Mesenteric fat pad (tissue), 1 donor: ENCODE measurements around the gene USP4. TPM values are rescaled to one million over a fixed set of nuclear protein-coding genes. Genes with fewer than 3 reads are reported as not detected.
"Not testable (repeated sequence)": the region's sequence is repeated elsewhere in the genome, so short reads cannot be mapped to it uniquely, and the experiment has no call there.

Experiments used
- DNase-seq: peaks from one replicate; pipeline ENCODE4 v3.0.0-alpha.2; 2020; ENCODE audit warnings: low spot score
- long read RNA-seq: library from polyadenylated mRNA; unstranded; transcript quantifications from one replicate; pipeline ENCODE4 v2.0.0, GENCODE V29; 2020
- total RNA-seq: library from RNA; stranded (reverse); fragmentation: NEBNext Ultra II Directional; extraction: Animal tissue kit (Norgen Biotek cat#: 25700); gene quantifications from one replicate; pipeline ENCODE4 v1.2.1, GENCODE V29; 2021
- donor health status: DM: yes; HTN: yes; CAD: no.

The USP4 gene, protein sequence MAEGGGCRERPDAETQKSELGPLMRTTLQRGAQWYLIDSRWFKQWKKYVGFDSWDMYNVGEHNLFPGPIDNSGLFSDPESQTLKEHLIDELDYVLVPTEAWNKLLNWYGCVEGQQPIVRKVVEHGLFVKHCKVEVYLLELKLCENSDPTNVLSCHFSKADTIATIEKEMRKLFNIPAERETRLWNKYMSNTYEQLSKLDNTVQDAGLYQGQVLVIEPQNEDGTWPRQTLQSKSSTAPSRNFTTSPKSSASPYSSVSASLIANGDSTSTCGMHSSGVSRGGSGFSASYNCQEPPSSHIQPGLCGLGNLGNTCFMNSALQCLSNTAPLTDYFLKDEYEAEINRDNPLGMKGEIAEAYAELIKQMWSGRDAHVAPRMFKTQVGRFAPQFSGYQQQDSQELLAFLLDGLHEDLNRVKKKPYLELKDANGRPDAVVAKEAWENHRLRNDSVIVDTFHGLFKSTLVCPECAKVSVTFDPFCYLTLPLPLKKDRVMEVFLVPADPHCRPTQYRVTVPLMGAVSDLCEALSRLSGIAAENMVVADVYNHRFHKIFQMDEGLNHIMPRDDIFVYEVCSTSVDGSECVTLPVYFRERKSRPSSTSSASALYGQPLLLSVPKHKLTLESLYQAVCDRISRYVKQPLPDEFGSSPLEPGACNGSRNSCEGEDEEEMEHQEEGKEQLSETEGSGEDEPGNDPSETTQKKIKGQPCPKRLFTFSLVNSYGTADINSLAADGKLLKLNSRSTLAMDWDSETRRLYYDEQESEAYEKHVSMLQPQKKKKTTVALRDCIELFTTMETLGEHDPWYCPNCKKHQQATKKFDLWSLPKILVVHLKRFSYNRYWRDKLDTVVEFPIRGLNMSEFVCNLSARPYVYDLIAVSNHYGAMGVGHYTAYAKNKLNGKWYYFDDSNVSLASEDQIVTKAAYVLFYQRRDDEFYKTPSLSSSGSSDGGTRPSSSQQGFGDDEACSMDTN
- total RNA-seq, result 65.5 TPM
- long read RNA-seq, transcript USP4-203 (7 exons, 1,454 nt), result minor isoform, 7 of 209 reads
- long read RNA-seq, transcript USP4-201 (22 exons, 3,126 nt), result major isoform, 45 of 209 reads
- long read RNA-seq, transcript USP4-202 (21 exons, 3,222 nt), result minor isoform, 31 of 209 reads
- long read RNA-seq, partial matches to known transcripts, result 68 of 209 reads
- long read RNA-seq, other reads (novel, unspliced or antisense), result 55 of 209 reads

DNA sequence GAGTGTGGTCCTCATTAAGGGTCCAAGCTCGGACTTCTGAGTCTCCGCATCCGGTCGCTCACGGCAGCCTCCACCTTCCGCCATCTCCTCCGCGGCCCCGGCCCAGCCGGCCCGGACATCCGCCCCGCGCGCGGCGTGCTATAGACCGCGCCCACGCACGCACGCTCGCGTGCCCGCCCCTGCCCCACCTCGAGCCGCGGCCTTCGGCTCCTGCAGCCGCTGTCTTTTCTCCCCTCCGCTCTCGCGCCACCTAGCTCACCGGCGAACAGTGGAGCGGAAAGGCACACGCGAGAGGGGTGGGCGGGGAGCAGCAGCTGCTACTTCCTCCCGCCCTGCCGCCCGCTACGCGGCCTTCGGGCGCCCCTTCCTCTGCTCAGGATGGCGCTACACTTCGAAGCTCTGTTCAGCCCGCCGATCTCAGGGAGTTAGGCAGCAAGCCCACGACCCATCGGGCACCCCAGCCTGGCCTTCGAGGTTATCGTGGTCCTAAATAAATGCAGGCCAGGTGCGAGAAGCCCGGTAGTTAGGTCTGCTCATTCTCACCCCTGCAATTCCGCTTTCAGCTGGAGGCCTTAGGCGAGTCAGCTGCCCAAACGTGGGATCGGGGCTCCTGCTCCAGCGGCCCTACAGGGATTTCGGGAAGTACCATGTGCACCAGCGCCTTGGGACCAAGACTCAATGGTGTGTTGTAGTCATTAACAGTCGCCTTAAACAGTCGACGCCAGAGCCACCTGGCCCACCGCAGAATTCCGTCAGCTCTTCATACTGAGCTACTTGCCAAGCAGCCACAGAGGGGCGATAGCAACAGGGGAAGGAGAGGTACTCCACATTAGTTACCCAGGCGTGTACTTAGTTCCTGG, at the start of gene USP4:
Gene USP4, minus strand, starts transcription at position 113 of the 860 bp plus-strand sequence. Its CDS starts 29 bp downstream, at position 84.
- peak; percentile 97 for DNase-seq

DNA sequence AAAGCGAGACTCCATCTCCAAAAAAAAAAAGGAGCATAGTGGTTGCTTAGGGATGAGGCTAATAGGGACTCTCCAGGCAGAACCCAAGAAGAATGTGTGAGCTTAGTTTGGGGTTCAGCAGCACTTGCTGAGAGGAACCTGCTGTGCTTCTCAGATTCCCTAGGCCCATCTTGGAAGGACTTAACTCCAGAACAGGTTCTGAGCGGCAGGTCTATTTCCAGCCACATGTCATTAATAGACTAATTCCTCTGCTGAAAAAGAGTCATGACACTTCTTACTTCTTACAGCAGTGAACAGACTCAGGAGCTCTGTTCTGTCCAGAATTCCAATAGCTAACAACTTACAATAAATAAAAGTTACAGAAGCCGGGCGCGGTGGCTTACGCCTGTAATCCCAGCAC, 49.4 kb upstream of the USP4 start:
- no peak for DNase-seq

DNA sequence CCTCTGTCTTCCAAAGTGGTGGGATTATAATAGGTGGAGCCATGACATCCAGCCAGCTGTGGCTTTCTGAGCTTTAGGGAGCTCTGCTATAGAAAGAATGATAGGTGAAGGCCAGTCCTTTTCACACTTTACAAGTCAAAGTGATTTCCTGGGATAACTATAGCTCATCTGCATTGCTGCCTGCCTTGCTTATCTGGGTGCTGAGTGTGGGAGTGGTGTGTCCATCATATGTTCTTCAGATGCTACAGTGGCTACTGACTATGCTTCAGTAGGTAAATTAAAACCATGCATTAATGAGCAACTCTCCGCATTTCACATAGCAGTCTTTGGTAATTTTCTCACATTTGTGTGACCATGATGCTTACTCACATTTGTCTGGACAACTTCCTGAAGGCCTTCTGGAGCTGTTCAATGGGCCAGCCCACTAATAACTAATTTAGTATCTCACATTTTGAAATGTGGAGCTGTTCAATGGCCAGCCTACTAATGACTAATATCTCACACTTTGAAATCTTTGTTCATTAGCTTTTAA, 48.5 kb upstream of the USP4 start:
- DNase-seq, result no peak

DNA sequence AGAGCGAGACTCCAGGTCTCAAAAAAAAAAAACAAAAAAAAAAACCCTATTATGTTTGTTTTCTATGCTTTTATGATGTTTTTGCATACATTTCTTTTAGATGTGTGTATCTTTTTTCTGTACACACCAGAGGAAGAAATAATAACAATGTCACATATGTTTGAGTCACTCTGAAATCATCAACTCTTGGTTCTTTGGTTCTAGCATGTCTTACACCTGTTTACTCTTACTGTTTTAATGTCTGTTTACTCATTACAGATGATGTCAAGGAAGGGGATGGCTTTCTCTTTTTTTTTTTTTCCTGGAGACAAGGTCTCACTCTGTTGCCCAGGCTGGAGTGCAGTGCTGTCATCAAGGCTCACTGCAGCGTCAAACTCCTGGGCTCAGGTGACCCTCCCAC, 47.9 kb upstream of the USP4 start:
- DNase-seq, result no peak

DNA sequence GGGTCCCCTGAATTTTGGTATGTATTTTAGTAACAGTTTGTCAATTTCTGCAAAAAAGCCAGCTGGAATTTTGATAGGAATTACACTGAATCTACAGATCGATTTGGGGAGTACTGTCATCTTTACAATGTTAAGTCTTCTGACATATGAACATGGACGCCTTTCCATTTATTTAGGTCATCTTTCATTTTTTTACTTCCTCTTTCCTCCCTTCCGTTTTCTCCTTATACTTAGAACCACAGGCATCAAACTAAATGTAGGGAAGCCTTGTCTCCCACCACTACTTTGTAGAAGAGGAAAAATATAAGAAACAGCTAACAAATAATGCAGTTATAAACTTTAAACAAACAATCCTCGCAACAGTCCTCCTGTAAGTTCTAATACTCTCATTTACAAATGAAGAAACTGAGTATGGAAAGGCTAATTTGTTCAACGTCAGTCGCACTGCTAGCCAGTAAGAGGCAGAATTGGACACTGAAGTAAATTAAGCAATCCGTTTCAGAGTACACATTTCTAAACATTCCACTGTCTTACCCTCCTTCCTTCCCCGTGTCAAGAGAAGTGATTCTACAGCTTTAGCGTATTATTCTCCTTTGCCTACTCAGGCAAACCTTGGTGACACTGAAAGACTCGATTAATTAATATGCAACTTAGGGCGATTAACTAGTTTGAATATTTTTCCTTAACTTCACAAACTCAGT, 46.4 kb upstream of the USP4 start:
- DNase-seq, result no peak

DNA sequence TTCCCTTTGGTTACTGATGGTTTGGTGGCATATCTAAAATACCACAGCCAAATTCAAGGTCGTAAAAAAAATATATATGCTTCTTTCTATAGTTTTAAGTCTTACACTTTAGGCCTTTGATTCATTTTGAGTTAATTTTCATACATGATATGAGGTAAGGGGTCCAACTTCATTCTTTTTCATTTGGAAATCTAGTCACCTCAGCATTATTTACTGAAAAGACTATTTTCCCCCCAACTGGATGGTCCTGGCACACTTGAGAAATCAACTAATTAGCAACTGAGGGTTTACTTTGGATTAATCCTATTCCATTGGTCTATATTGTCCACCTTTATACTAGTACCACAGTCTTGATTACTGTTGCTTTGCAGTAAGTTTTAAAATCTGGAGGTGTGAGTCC, 45.8 kb upstream of the USP4 start:
- no peak for DNase-seq

DNA sequence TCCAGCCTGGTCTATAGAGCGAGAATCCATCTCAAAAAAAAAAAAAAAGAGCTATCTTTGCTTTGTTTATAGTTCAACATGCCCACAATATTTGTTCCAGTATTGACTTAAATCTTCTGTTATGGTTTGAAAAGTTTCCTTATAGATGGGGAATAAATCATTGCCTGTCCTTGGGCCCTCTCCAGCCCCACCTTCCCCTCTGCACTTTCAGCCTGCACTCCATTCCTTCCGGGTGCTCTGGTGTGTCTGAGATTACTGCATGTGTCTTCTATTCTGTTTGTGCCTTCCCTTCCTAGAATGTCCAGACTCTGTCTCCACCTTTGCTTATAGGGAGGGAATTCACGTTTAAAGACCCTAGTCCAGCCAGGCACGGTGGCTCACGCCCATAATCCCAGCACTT, 43.5 kb upstream of the USP4 start:
- no peak for DNase-seq

DNA sequence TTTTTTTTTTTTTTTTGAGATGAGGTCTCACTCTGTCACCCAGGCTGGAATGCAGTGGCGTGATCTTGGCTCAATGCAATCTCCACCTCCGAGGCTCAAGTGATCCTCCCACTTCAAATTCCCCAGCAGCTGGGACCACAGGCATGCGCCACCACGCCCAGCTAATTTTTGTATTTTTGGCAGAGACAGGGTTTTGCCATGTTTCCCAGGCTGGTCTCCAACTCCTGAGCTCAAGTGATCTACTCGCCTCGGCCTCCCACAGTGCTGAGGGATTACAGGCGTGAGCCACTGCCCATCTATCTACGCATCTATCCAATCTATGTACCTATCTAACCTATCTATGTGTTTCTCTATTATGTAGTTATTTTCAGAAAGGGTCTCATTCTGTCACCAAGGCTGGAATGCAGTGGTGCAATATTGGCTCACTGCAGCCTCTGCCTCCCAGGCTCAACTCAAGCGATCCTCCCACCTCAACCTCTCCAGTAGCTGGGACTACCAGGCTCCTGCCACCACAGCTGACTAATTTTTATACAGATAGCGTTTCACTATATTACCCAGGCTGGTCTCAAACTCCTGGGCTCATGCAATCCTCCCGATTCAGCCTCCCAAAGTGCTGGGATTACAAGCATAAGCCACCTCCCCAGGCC, 38.5 kb upstream of the USP4 start:
- no peak for DNase-seq

DNA sequence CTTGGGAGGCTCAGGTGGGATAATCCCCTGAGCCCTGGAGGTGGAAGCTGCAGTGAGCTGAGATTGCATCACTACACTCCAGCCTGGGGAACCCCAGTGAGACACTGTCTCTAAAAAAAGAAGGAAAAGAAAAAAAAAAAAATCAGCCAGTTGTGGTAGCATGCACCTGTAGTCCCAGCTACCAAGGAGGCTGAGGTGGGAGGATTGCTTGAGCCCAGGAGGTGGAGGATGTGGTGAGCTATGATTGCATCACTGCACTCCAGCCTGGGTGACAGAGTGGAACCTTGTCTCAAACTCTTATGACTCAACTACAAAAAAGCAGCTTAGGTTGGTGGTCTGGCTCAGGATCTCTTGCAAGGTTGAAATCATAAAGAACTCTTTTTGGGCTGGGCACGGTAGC, 37.6 kb upstream of the USP4 start:
- no peak for DNase-seq

DNA sequence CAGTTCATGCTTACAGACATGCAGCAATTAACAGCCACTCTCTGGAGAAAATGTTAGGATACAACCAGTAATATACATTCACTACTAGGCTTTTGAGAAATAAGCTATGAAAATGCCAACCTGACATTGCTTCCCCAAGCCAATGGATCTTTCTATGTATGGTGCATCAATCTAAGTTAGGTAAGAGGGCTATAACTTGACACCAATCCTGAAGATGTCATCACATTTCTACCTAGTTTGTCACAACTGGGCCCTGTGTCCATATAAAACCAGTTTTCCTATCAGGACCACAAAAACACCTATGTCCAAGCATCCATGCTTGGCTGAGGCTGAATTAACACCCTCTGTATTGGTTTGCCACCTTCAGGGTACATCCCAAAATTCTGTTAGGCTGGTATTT, 32.1 kb upstream of the USP4 start:
- no peak for DNase-seq

DNA sequence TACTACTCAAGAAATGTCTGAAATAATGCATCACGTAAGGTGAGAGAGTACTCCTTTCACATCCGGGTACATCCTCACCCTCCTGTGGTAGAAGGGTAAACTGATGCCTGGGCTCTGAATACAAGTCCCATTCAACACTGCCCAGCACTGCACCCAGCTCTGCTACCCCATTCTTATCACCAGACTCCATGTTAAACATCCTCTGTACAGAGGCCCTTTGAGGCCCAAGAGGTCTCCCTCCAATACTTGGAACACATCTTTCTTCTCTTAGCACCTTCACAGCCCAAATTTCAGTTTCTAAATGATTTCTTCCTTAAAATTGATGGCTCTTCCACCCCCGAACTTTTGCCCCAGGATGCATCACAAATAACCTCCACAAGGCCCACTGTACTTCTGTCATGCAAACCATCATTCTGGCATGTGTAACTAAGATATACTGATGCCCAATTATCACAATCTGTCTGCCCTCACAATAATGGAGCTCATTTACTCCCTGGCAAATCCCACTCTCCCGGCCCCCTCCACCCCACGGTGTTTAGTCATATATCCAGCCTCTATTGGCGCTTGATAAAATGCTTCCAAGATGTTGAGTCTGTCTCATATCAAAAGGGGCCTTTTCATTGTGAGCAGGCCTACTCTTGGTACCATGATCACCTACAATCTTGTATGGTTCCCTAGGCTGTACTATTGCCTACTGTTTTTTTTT, 30.9 kb upstream of the USP4 start:
- no peak for DNase-seq

DNA sequence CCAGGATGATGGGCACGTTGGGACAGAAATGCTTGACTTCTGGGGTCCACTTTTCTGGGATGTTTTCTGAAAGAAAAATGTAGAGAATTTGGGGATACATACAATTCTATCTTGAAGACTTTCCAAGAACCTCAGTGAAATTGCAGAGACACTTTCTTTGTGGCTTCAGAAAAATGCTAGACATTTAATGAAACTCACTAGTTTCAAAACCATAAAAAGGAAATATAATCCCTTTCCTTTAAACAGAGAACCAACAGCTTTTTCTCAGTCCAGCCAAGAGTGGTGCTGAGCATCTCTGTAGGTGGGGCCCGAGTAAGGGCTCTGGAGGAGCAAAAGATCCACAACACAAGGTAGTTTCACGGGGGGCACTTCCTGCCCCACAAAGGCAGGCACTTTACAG, 22.7 kb upstream of the USP4 start:
- DNase-seq, result no peak

DNA sequence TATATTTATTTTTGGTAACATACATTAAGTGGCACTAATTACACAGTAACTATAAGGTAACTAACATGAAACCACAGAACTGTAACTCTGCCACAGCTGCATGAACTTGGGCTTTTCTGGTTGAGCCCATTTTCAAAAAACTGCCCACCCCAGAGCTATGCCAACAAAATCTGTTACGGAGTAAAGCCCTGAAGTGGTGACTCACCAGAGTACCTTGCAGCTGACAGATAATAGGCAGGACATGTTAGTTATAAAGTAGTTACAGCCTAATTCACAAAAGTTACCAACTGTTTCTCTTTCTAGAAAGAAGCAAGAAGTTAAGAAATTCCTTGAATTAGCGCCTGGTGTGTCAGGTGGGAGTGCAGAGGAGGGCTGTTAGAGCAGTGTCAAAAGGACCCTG, 19.8 kb upstream of the USP4 start:
- no peak for DNase-seq

DNA sequence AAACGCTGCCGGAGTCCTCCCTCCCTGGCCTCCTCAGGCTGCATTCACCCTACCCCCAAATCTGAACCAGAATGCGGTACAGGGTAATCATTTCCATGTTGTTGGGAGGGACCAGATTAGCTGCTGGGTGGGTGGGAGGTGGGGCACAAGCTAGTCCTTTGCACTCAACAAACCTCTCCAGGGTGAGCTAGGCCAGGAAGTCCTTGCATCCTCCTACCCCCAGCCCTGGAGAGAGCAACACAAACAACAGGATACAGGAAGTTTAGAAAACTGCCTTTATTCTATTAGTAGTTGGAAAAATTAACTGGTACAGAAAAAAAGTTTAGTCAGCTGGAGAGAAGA, 19.0 kb upstream of the USP4 start:
- DNase-seq, result no peak

DNA sequence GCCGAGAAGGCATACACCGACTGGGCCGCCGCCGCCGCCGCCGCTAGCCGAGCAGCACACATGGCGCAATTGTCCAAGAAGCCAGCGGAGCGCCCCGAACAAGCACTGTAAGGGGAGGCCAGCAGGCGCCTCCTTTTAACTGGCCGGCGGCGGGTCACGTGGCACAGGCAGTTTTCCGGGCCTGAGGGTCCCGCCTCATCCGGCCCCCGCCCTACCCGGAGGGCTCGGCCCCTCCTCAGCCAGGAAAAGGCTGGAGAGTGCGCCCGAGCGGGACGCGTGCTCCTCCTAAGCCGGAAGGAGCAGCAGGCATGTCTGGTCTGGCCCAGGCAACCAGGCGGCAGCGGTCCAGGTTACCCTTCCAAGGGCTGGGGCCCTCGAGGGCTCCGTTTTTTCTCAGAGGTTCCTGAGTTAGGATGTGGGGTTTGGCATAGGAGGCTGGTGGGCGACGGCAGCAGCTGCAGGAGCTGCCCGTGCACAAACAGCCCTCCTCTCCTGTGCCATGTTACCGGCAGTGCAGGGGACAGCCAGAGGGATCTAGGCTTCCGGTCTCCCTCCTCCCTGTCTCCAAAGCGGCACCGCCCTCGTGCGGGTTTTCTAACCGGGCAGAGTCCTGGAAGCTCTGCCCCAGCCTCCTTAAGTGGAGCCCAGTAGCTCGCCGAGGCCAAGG, 18.5 kb upstream of the USP4 start, which contains the start of gene GPX1:
Gene GPX1, minus strand, starts transcription at position 137 of the 667 bp plus-strand sequence. Its CDS starts 75 bp downstream, at position 62.
- peak; percentile 98 for DNase-seq

DNA sequence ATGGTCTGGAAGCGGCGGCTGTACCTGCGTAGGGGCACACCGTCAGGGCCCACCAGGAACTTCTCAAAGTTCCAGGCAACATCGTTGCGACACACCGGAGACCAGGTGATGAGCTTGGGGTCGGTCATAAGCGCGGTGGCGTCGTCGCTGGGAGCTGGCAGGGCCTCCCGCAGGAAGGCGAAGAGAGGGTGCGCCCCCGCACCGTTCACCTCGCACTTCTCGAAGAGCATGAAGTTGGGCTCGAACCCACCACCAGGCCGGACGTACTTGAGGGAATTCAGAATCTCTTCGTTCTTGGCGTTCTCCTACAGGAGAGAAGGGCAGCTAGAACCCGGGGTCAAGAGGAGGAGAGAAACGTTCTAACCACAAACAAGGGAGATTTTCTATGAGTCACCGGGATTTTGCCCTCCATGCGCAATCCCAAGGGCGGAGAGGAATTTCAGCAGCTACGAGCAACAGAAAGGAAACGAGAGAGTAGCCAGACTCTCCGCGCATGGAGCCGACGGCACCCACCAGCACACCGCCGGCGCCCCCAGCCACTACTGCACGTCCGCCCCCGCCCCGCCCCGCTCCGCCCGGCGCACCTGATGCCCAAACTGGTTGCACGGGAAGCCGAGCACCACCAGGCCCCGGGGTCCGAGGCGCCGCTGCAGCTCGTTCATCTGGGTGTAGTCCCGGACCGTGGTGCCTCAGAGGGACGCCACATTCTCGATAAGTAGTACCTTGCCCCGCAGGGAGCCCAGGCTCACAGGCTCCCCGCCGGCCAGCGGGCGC, 17.8 kb upstream of the USP4 start:
- DNase-seq, result peak; percentile 91

DNA sequence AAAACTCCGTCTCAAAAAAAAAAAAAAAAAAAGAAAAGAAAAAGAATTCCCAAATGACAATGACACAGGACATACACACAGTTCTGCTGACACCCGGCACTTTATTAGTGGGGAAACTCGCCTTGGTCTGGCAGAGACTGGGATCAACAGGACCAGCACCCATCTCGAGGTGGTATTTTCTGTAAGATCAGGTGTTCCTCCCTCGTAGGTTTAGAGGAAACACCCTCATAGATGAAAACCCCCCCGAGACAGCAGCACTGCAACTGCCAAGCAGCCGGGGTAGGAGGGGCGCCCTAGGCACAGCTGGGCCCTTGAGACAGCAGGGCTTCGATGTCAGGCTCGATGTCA, 17.2 kb upstream of the USP4 start:
- DNase-seq, result not testable (repeated sequence)
